GM10847 (cell line): ENCODE data around the gene IFI27.

ENCODE experiments used
- POLR2A ChIP-seq: IDR thresholded peaks from 2 replicates; pipeline ENCODE4 v1.6.1; 2011; ENCODE audit not compliant: insufficient read length; ENCODE audit errors: extremely low read depth

IFI27 gene

GRCh38 chr14:94115058-94115591 lies 4.6 kb downstream of the IFI27 start:
- TF ChIP-seq POLR2A, result no peak

GRCh38 chr14:94115631-94116030 lies 5.1 kb downstream of the IFI27 start:
- no peak for TF ChIP-seq POLR2A

- no peak for TF ChIP-seq POLR2A
Measured at GRCh38 chr14:94116701-94117100, 6.2 kb downstream of the IFI27 start.

GRCh38 chr14:94117856-94118255 lies 7.3 kb downstream of the IFI27 start:
- no peak for TF ChIP-seq POLR2A

- TF ChIP-seq POLR2A, result no peak
Measured at GRCh38 chr14:94119071-94119470, 8.5 kb downstream of the IFI27 start.

GRCh38 chr14:94120667-94121340 lies 10.3 kb downstream of the IFI27 start:
- TF ChIP-seq POLR2A, result no peak

GRCh38 chr14:94121485-94121884 lies 10.9 kb downstream of the IFI27 start:
- no peak for TF ChIP-seq POLR2A

GRCh38 chr14:94122438-94122837 lies 11.9 kb downstream of the IFI27 start:
- TF ChIP-seq POLR2A, result no peak

GRCh38 chr14:94123296-94123695 lies 12.8 kb downstream of the IFI27 start:
- TF ChIP-seq POLR2A, result no peak

GRCh38 chr14:94123868-94124267 lies 13.3 kb downstream of the IFI27 start:
- TF ChIP-seq POLR2A, result no peak

- TF ChIP-seq POLR2A, result no peak
Measured at GRCh38 chr14:94124582-94125377, 14.2 kb downstream of the IFI27 start.

GRCh38 chr14:94125659-94126418 lies 15.3 kb downstream of the IFI27 start:
- TF ChIP-seq POLR2A, result no peak

GRCh38 chr14:94126419-94126677 lies 15.8 kb downstream of the IFI27 start:
- TF ChIP-seq POLR2A, result no peak

GRCh38 chr14:94126800-94127199 lies 16.3 kb downstream of the IFI27 start:
- TF ChIP-seq POLR2A, result no peak

GRCh38 chr14:94127330-94127729 lies 16.8 kb downstream of the IFI27 start:
- TF ChIP-seq POLR2A, result no peak
